ENCODE data around the gene SAMD4A. TPM values are rescaled to one million over a fixed set of nuclear protein-coding genes. Genes with fewer than 3 reads are reported as not detected.
"Not testable (repeated sequence)": the region's sequence is repeated elsewhere in the genome, so short reads cannot be mapped to it uniquely, and the experiment has no call there.

The SAMD4A gene
- total RNA-seq, 4 donors from 2014 or later = 7.9 to 18.7 (median 14.4) TPM

- intact Hi-C loops (cut with DNase I; ENCODE audit: low total_unique reads) = no loop called here
- TF ChIP-seq POLR2A (IDR thresholded peaks at IDR 0.05) (no peak), CTCF (IDR thresholded peaks at IDR 0.05) (no peak)
- no peak overlapping the region for H3K4me3 ChIP-seq (ENCODE audit: low read depth, poor library complexity, severe bottlenecking)
- no peak for DNase-seq (ENCODE audit: low spot score in 2 of 2)
- 97 to 100% methylated on average over 1 of the region's 1 CpG for whole genome bisulfite sequencing, 2 donors
Observed at GRCh38 chr14:54623279-54624004, 56.5 kb downstream of the SAMD4A start.

GRCh38 chr14:54624005-54624358 lies 57.1 kb downstream of the SAMD4A start:
- DNase-seq (ENCODE audit: low spot score in 2 of 2); intact Hi-C loops (cut with DNase I; ENCODE audit: low total_unique reads); H3K4me3 ChIP-seq (ENCODE audit: low read depth, poor library complexity, severe bottlenecking): not testable (repeated sequence)
- 92 to 95% methylated on average over 19 of the region's 19 CpGs for WGBS, 2 donors

- intact Hi-C loops (cut with DNase I; ENCODE audit: low total_unique reads) = no loop called here
- 80 to 83% methylated on average over 5 of the region's 5 CpGs for WGBS, 2 donors
- TF ChIP-seq POLR2A (IDR thresholded peaks at IDR 0.05) (no peak), CTCF (IDR thresholded peaks at IDR 0.05) (no peak)
- no peak for DNase-seq (ENCODE audit: low spot score in 2 of 2)
- no peak overlapping the region for H3K4me3 ChIP-seq (ENCODE audit: low read depth, poor library complexity, severe bottlenecking)
Observed at GRCh38 chr14:54625112-54625511, 58.2 kb downstream of the SAMD4A start.

- intact Hi-C loops (cut with DNase I; ENCODE audit: low total_unique reads) = no loop called here
- no peak for DNase-seq (ENCODE audit: low spot score in 2 of 2)
- no peak for TF ChIP-seq CTCF (IDR thresholded peaks at IDR 0.05)
- TF ChIP-seq POLR2A (IDR thresholded peaks at IDR 0.05) = no peak
- 48 to 52% methylated on average over 4 of the region's 4 CpGs for WGBS, 2 donors
- no peak overlapping the region for H3K4me3 ChIP-seq (ENCODE audit: low read depth, poor library complexity, severe bottlenecking)
Observed at GRCh38 chr14:54627219-54627539, 60.3 kb downstream of the SAMD4A start.

GRCh38 chr14:54627540-54628363 lies 60.8 kb downstream of the SAMD4A start:
- H3K4me3 ChIP-seq (ENCODE audit: low read depth, poor library complexity, severe bottlenecking) = no peak overlapping the region
- no peak for DNase-seq (ENCODE audit: low spot score in 2 of 2)
- TF ChIP-seq CTCF (IDR thresholded peaks at IDR 0.05) (no peak), POLR2A (IDR thresholded peaks at IDR 0.05) (no peak)
- WGBS, 2 donors = 33 to 53% methylated on average over 13 of the region's 13 CpGs
- intact Hi-C loops (cut with DNase I; ENCODE audit: low total_unique reads) = no loop called here

- intact Hi-C loops (cut with DNase I; ENCODE audit: low total_unique reads) = no loop called here
- TF ChIP-seq CTCF (IDR thresholded peaks at IDR 0.05) (no peak), POLR2A (IDR thresholded peaks at IDR 0.05) (no peak)
- WGBS, 2 donors = 81 to 84% methylated on average over 3 of the region's 3 CpGs
- no peak overlapping the region for H3K4me3 ChIP-seq (ENCODE audit: low read depth, poor library complexity, severe bottlenecking)
- no peak for DNase-seq (ENCODE audit: low spot score in 2 of 2)
Observed at GRCh38 chr14:54629183-54629582, 62.3 kb downstream of the SAMD4A start.

Data from lower leg skin (tissue), 4 donors.